K562 (cell line): ENCODE results near the gene TESK2. TPM values are rescaled to one million over a fixed set of nuclear protein-coding genes. Genes with fewer than 3 reads are reported as not detected.
A peak's percentile ranks its signal among the peaks of the same experiment; 100 is the strongest.

Experiments
- CHD4 ChIP-seq: fragments of 200-600 bp; sonication (generic); IDR thresholded peaks from 3 replicates; pipeline ENCODE4 v1.6.1; 2012; ENCODE audit warnings: low read depth, mild to moderate bottlenecking, mixed read lengths, low read length, inconsistent platforms; ENCODE audit not compliant: insufficient read depth, insufficient replicate concordance, poor library complexity, severe bottlenecking
- CREB5 ChIP-seq: fragments of 250-450 bp; sonication (Bioruptor Pico); IDR thresholded peaks from 2 replicates; pipeline ENCODE4 v1.5.0; 2020; ENCODE audit warnings: mild to moderate bottlenecking
- CSDE1 ChIP-seq, 2 experiments: fragments of 450-650 bp; IDR thresholded peaks; 2 replicates each; pipeline ENCODE4 v1.6.1; 2016; ENCODE audit warnings: mild to moderate bottlenecking in 1 of 2
- DIDO1 ChIP-seq: fragments of 450-650 bp; IDR thresholded peaks from 2 replicates; pipeline ENCODE4 v1.6.1; 2016; ENCODE audit warnings: low read depth, missing biosample characterization, missing genetic modification characterization
- E4F1 ChIP-seq: fragments of 250-450 bp; sonication (Bioruptor Pico); IDR thresholded peaks from 2 replicates; pipeline ENCODE4 v1.5.0; 2021; ENCODE audit warnings: mild to moderate bottlenecking, borderline replicate concordance
- HDAC1 ChIP-seq, 2 experiments: fragments of 450-650 bp; IDR thresholded peaks; 2 replicates each; pipeline ENCODE4 v1.6.1; 2016 to 2017; ENCODE audit warnings: inconsistent platforms in 1 of 2, mild to moderate bottlenecking in 1 of 2, moderate library complexity in 1 of 2
- HNRNPL ChIP-seq: fragments of 200-400 bp; formaldehyde crosslinking; IDR thresholded peaks from 2 replicates; pipeline ENCODE4 v1.6.1; 2017; ENCODE audit warnings: low read depth, mild to moderate bottlenecking, low read length
- KLF16 ChIP-seq: IDR thresholded peaks from 2 replicates; pipeline ENCODE4 v1.6.1; 2016; ENCODE audit warnings: antibody characterized with exemption
- MECOM ChIP-seq: fragments of 250-450 bp; sonication (Bioruptor Pico); IDR thresholded peaks from 2 replicates; pipeline ENCODE4 v1.8.0; 2022; ENCODE audit warnings: inconsistent platforms
- NR2F6 ChIP-seq: fragments of 450-650 bp; formaldehyde crosslinking; IDR thresholded peaks from 2 replicates; pipeline ENCODE4 v1.4.0; 2020; ENCODE audit warnings: mild to moderate bottlenecking
- RBM14 ChIP-seq: fragments of 200-400 bp; formaldehyde crosslinking; IDR thresholded peaks from 2 replicates; pipeline ENCODE4 v1.6.1; 2018; ENCODE audit warnings: low read depth, mild to moderate bottlenecking, low read length, moderate library complexity, borderline replicate concordance; ENCODE audit not compliant: insufficient read depth
- SLC30A9 ChIP-seq: fragments of 250-450 bp; sonication (Bioruptor Pico); IDR thresholded peaks from 2 replicates; pipeline ENCODE4 v1.8.0; 2022; ENCODE audit warnings: mild to moderate bottlenecking, moderate library complexity
- SMARCA5 ChIP-seq: fragments of 450-650 bp; IDR thresholded peaks from 2 replicates; pipeline ENCODE4 v1.6.1; 2016
- SNRNP70 ChIP-seq: fragments of 200-400 bp; formaldehyde crosslinking; optimal IDR thresholded peaks from 2 replicates; pipeline ENCODE3; 2017; ENCODE audit warnings: low read depth, low read length
- ZBTB43 ChIP-seq: sonication (generic); formaldehyde crosslinking; IDR thresholded peaks from 2 replicates; pipeline ENCODE4 v1.8.0; 2023; ENCODE audit warnings: mild to moderate bottlenecking, missing genetic modification reagents
- ZFP1 ChIP-seq: fragments of 450-650 bp; formaldehyde crosslinking; IDR thresholded peaks from 2 replicates; pipeline ENCODE4 v1.4.0; 2020; ENCODE audit warnings: mild to moderate bottlenecking, mixed read lengths
- ZNF263 ChIP-seq: sonication (generic); formaldehyde crosslinking; IDR thresholded peaks from 2 replicates; pipeline ENCODE4 v1.8.0; 2022; ENCODE audit warnings: mild to moderate bottlenecking, missing genetic modification reagents, borderline replicate concordance
- ZNF41 ChIP-seq: fragments of 250-450 bp; sonication (Bioruptor Pico); conservative IDR thresholded peaks from 2 replicates; pipeline ENCODE4 v1.4.0; 2020; ENCODE audit warnings: mild to moderate bottlenecking
- ZNF444 ChIP-seq: fragments of 250-450 bp; sonication (Bioruptor Pico); IDR thresholded peaks from 2 replicates; pipeline ENCODE4 v1.4.0; 2020; ENCODE audit warnings: mild to moderate bottlenecking, moderate library complexity
- ZNF778 ChIP-seq: fragments of 450-650 bp; formaldehyde crosslinking; IDR thresholded peaks from 2 replicates; pipeline ENCODE4 v1.4.0; 2020; ENCODE audit warnings: mild to moderate bottlenecking, moderate library complexity
- polyA plus RNA-seq, 8 experiments: library from polyadenylated mRNA; depleted of rRNA in 4 of 8; stranded (reverse) in 5 of 8; unstranded in 3 of 8; fragments of >200 nt; fragmentation: Nextera tagmentation in 2 of 8; fragmentation: Illumina TruSeq in 1 of 8; extraction: Ambion mirVana in 2 of 8; extraction: Trizol in 1 of 8; gene quantifications; 2 replicates each; pipeline versions ENCODE4 v1.2.1 to v1.2.3, GENCODE V29; 2011 to 2014; ENCODE audit warnings: inconsistent platforms in 1 of 8, missing spikeins in 1 of 8
- total RNA-seq, 7 experiments: library from RNA; depleted of rRNA in 6 of 7; stranded (reverse); fragments of >200 nt in 6 of 7; fragmentation: Illumina TruSeq in 2 of 7; extraction: Trizol in 2 of 7; gene quantifications; 2 replicates each; pipeline versions ENCODE4 v1.2.1 to v1.2.3, GENCODE V29; 2011 to 2021; ENCODE audit warnings: low replicate concordance in 1 of 7

Gene TESK2
- total and polyA plus RNA-seq, 9 of the 15 experiments (the other 6 are each of a cell fraction or from before 2014, with no cell fraction given), result 1.6 to 5.3 (median 3.7) TPM

GRCh38 chr1:45521413-45522323 is 30.7 kb upstream of the TESK2 start, which contains the start of gene PRDX1 (continued):
- TF ChIP-seq ZBTB43 (CRISPR knock-in tag) (no peak; the same call in none of the 2 replicates), HDAC1 (IDR thresholded peaks at IDR 0.05) (peak; percentile 77 to 95; a peak in 3 of 4 replicates), NR2F6 (CRISPR knock-in tag) (no peak), ZNF444 (CRISPR knock-in tag) (no peak), ZNF778 (CRISPR knock-in tag) (no peak), KLF16 (peak; percentile 47; the same call in 1 of the 2 replicates), SNRNP70 (peak; percentile 18), ZNF263 (CRISPR knock-in tag) (peak; percentile 84), CREB5 (no peak), E4F1 (CRISPR knock-in tag) (peak; percentile 26; the same call in 1 of the 2 replicates), RBM14 (peak; percentile 99; the same call in 1 of the 2 replicates), ZFP1 (CRISPR knock-in tag) (no peak), SLC30A9 (CRISPR knock-in tag) (no peak), DIDO1 (0 out of 2 replicates have a peak, but pooled peaks have one; percentile 35), HNRNPL (peak; percentile 86), ZNF41 (CRISPR knock-in tag) (no peak), CSDE1 (IDR thresholded peaks at IDR 0.05) (peak in 1 of 2 experiments; percentile 77; a peak in 1 of 4 replicates), SMARCA5 (no peak), CHD4 (peak; percentile 21), MECOM (CRISPR knock-in tag) (no peak)
